ENCODE measurements around the gene FSIP1.

FSIP1 gene

DNA sequence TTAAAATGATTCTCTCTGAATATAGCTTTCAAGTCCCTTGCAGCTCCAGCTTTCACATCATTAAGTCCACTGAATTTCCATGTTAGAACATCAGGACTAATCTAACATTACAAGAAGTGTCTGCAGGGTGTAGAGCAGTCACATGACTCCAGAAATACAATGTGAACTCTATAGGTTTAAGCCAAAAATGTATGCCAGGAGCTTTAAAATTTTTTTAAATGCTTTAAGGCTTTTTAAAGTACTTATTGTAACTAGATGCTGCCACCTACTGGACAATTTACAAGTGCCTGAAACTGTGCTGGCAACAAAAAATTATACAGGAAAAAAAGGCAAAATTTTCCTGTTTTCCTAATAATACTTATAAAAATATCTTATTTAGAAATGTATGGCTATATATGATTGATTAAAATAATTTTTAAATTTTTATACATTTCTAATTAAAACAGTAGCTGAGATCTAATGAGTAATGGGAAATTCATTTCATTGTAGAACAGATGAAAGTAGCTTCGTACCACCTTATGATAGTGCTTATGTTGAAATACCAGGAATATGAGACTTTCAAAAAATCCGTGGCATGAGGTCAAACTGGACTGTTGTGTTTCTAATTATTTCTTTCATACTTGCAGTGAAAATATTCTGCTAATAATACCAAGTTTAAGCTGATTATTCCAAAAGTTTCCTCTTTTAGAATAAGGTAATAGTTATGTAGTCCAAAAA is 25.7 kb downstream of the FSIP1 start:
- DNase-seq (ENCODE audit: low read depth in 2 of 2): no peak

DNA sequence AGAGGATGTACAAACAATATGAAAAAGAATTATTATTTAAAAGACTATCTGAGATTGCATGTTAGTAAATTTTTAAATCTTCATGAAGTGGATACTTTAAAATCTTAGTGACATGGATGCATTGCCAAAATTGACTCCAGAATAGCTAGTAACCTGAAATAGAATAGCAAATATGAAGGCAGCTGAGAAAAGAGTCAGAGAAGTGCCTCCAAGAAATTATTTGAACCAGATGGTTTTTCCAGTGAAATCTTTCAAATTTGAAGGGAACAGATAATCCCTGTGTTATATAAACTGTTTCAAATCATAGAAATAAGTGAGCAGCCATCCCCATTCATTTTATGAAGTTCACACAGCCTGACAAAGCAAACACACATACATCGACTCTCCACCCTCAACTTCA is 29.6 kb downstream of the FSIP1 start:
- no peak for DNase-seq (ENCODE audit: low read depth in 2 of 2)

GRCh38 chr15:39752246-39752645 is 30.4 kb downstream of the FSIP1 start:
- no peak for DNase-seq (ENCODE audit: low read depth in 2 of 2)

GRCh38 chr15:39748276-39748675 is 34.4 kb downstream of the FSIP1 start:
- no peak for DNase-seq (ENCODE audit: low read depth in 2 of 2)

- no peak for DNase-seq (ENCODE audit: low read depth in 2 of 2)
These were observed 35.3 kb downstream of the FSIP1 start for GRCh38 chr15:39747326-39747725.

- no peak for DNase-seq (ENCODE audit: low read depth in 2 of 2)
These were observed 35.8 kb downstream of the FSIP1 start for GRCh38 chr15:39746714-39747276.

GRCh38 chr15:39746176-39746575 is 36.5 kb downstream of the FSIP1 start:
- no peak for DNase-seq (ENCODE audit: low read depth in 2 of 2)

- DNase-seq (ENCODE audit: low read depth in 2 of 2): no peak
These were observed 37.2 kb downstream of the FSIP1 start for GRCh38 chr15:39745415-39745814.

DNA sequence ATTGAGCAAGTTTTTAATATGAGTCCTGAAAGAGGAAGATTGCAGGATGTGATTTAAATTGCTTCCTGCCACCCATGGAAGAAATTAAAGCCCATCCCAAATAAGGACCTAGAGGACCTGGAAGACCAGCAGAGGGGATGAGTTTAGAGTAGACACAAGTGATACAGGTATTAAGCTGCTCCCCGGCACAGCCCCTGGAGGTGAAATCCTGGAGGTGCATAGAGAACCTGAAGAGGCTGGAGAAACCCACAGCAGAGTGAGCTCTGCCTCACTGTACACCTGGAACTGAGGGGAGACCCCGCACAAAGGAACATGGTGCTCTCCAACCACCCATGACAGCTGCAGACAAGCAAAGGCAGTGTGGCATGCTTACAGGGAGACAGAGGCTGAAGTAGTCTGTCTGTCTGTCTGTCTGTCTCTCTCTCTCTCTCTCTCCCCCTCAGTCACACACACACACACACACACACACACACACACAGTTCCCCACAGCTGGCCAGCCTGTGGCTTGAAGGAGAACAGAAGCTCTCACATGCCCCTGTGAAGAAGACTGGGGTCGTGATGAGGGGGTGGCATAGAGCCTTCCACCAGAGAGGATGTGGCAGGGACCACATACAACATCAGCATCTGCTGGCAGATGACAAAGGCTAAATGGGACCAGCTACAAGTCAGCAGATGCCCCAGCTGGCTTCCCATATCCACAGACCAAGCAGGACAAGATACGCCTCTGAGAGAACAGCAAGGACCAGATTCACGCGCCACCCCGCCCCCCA is 38.1 kb downstream of the FSIP1 start:
- DNase-seq (ENCODE audit: low read depth in 2 of 2): no peak

DNA sequence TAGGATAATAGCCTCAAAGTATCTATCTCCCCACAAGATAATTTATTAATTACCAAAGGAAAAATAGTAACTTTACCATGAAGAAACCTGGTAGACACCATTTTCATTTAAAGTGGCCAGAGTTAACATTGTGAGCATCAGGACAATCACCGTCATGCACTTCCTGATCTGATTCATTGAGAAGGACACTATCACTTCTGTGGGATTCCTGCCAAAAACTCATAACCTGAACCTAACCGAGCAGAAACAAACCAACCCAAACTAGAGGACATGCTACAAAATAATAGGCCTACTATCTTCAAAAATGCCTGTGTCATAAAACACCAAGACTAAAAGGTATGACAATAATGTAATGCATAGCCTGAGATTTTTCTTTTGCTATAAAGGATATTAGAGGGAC is 39.0 kb downstream of the FSIP1 start:
- DNase-seq (ENCODE audit: low read depth in 2 of 2): no peak

DNA sequence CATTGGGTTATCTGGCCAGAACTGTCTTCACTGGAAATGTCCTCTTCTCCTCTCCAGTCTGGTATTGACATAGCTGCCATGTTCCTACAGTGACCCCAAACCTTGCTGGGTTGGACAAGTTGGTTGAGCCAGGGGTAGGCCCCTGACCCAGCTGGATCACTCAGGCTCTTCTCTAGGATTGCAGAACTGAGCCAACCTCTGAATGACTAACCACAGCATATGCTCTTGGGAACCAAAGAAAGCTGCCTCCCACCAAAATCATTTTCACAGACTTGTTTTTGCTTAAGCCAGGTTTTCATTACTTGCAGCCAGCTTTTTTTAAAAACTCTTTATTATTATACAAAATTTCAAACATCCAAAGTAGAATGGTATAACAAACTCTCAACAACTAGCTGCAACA is 41.4 kb downstream of the FSIP1 start:
- DNase-seq (ENCODE audit: low read depth in 2 of 2): no peak

GRCh38 chr15:39738998-39739397 is 43.6 kb downstream of the FSIP1 start:
- no peak for DNase-seq (ENCODE audit: low read depth in 2 of 2)

DNA sequence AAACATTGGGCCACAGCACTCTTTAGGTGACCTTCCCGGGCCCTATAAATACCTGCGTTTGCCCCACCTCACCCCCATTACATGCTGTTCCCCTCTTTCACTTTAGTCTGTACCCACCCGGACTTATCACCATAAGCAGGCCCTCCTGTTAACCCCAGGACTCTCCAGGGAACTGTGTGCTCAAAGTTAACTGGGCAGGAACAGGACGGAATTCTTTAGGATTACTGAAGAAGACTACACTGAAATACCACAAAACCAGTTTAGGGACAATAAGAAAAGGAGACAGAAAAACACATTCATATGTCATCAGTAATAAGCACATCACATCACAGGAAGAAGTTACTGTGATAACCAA is 45.5 kb downstream of the FSIP1 start:
- no peak for DNase-seq (ENCODE audit: low read depth in 2 of 2)

DNA sequence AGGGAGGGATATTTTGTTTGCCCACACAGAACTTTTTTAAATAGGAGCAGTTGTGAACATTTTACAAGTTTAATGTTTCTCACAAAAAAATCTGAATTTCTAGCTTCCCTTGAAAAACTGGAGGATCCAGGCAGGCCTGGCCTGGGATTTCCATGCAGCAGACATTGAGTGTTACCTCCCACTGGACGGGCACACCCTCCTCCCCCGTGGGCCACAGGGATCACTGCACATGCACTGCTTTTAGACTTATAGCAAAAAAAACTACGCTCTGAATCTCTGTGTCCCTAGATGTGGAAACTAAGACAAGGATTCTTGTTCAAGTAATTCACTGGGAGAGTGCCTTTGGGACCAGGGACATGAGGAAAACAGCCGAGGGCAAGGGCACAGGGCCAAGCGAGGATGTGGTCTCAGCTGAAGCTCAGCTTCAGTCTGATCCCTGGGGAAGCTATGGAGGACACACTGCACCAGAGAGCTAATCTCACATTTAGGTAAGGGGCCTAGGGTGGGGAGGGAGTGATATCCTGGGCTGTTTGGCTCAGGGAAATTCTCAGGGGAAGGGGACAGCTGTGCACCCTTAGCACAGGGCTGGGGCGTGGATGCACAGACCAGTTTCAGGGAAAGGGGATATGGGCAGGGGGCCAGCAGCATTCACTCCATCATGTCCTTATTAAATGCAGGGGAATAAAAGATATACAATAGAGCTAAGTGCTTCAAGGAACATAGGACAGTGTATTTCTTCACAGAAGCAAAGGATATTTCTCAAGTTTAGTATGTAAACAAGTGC is 46.0 kb downstream of the FSIP1 start:
- DNase-seq (ENCODE audit: low read depth in 2 of 2): no peak

- DNase-seq (ENCODE audit: low read depth in 2 of 2): no peak
These were observed 47.4 kb downstream of the FSIP1 start for GRCh38 chr15:39735120-39735717.

DNA sequence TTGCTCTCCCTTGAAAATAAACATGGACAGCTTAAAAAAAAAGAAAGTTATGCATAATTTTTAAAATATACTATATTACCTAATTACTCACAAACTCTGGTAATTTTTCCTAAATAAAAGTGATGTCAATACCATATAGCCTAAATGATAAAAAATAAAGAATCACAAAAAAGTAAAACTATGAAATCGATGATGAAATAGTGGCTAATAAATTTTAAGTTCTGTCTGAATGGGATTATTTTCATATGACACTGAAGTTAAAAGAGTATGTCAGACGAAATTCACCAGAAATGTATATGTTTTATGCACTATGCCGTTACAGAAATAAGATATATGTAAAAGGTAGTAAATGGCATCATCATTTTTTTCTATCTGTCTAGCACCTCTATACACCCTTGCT is 51.4 kb downstream of the FSIP1 start:
- no peak for DNase-seq (ENCODE audit: low read depth in 2 of 2)

- no peak for DNase-seq (ENCODE audit: low read depth in 2 of 2)
These were observed 52.1 kb downstream of the FSIP1 start for GRCh38 chr15:39730552-39730951.

DNA sequence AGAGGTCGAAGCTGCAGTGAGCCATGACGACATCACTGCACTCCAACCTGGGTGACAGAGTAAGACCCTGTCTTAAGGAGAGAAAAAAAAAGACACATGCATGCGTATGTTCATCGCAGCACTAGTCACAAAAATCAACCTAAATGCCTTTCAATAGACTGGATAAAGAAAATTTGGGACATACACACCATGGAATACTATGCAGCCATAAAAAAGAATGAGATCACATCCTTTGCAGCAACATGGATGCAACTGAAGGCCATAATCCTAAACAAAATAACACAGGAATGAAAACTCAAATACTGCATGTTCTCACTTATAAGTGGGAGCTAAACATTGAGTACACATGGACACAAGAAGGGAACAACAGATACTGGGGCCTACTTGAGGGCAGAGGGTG is 53.1 kb downstream of the FSIP1 start:
- no peak for DNase-seq (ENCODE audit: low read depth in 2 of 2)

DNA sequence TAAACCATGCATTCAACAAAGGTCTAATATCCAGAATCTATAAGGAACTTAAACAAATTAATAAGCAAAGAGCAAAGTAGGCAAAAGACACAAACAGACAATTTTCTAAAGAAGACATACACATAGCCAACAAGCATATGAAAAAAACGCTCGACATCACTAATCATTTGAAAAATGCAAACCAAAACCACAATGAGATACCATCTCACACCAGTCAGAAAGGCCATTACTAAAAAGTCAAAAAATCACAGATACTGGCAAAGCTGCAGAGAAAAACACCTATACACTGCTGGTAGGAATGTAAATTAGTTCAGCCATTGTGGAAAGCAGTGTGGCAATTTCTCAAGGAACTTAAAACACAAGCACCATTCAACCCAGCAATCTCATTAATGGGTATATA is 53.8 kb downstream of the FSIP1 start:
- no peak for DNase-seq (ENCODE audit: low read depth in 2 of 2)

GRCh38 chr15:39721893-39722292 is 60.7 kb downstream of the FSIP1 start:
- no peak for DNase-seq (ENCODE audit: low read depth in 2 of 2)

- DNase-seq (ENCODE audit: low read depth in 2 of 2): no peak
These were observed 61.7 kb downstream of the FSIP1 start for GRCh38 chr15:39720621-39721611.

All from stimulated activated CD4-positive, alpha-beta T cell treated with anti-CD3 and anti-CD28 coated beads, Interleukin-12 subunit alpha, Interleukin-12 subunit beta, amount 100 ng/mL, for 24 hours (primary cell).